GM12872 (cell line): ENCODE measurements around the gene PEAK1.

ENCODE experiments used
- CTCF ChIP-seq: IDR thresholded peaks from 3 replicates; pipeline ENCODE4 v1.5.1; 2011; ENCODE audit warnings: low read depth, mild to moderate bottlenecking, low read length, moderate library complexity; ENCODE audit not compliant: insufficient read depth

PEAK1 gene

GRCh38 chr15:77225646-77226045, 194.3 kb downstream of the PEAK1 start:
- TF ChIP-seq CTCF, result no peak

GRCh38 chr15:77225088-77225487, 194.8 kb downstream of the PEAK1 start:
- no peak for TF ChIP-seq CTCF

DNA sequence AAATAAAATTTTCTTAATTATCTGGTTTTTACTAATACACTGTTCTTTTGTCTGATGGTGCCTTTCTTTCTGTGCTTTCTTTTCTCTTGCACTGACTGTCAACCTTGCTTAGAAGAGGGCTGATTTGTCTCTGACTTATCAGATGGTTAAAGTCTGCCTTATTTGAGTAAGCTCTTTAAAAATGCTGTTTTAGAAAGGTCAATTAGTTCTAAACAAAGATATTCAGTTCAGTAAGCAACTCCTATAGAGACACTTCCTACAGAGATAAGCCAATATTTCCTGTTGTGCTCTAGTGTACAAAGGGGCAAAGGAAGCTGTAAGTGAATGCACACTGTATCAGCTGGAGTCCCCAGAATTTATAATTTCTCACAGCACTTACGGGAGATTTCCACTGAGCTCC, 195.6 kb downstream of the PEAK1 start:
- TF ChIP-seq CTCF, result no peak

GRCh38 chr15:77221708-77222107, 198.2 kb downstream of the PEAK1 start:
- no peak for TF ChIP-seq CTCF

- no peak for TF ChIP-seq CTCF
Measured at GRCh38 chr15:77221174-77221573, 198.7 kb downstream of the PEAK1 start.

GRCh38 chr15:77219841-77220240, 200.1 kb downstream of the PEAK1 start:
- no peak for TF ChIP-seq CTCF

DNA sequence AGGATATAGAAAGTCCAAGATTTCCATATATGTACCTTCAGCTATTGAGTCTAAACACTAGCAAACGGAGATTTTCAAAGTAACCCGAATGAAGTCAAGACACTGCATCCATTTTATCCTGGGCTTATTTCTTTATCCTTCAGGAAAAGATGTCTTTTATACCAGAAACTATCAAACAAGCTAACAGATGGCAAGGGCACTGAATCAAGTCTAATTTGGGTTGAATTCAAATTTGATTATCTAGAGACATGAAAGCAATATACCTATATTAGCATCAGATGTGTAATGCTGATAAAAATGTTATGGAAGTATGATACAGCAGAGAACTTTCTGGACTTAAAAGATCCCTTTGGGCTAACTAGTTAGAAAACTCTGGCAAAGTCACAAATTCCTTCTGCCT, 210.7 kb downstream of the PEAK1 start:
- no peak for TF ChIP-seq CTCF

GRCh38 chr15:77208241-77208640, 211.7 kb downstream of the PEAK1 start:
- TF ChIP-seq CTCF, result no peak
